OCI-LY3 (cell line): ENCODE results near the gene GNAI1.

ENCODE experiments used
- H2AFZ ChIP-seq: fragments of 200-600, 300-600 bp; shearing (Covaris generic); 2 replicates; pipeline ENCODE4 v1.6.0; 2014; ENCODE audit warnings: antibody characterized with exemption, low read depth, low read length
- H3K27ac ChIP-seq: fragments of 200-600, 300-600 bp; sonication (generic); 2 replicates; pipeline ENCODE4 v1.5.1; 2014; ENCODE audit warnings: mild to moderate bottlenecking, low read length, moderate library complexity, mixed read lengths
- H3K27me3 ChIP-seq: fragments of 200-600, 300-600 bp; sonication (generic); 2 replicates; pipeline ENCODE4 v1.6.1; 2014; ENCODE audit warnings: low read depth, low read length, mixed read lengths
- H3K36me3 ChIP-seq: fragments of 200-600, 300-600 bp; sonication (generic); replicated peaks from 2 replicates; pipeline ENCODE3; 2014; ENCODE audit warnings: low read depth, low read length, mixed read lengths
- H3K4me1 ChIP-seq: fragments of 300-600, 200-600 bp; sonication (generic); 2 replicates; pipeline ENCODE4 v1.6.1; 2014; ENCODE audit warnings: low read length, mixed read lengths
- H3K4me2 ChIP-seq: fragments of 200-600, 300-600 bp; sonication (generic); 2 replicates; pipeline ENCODE4 v1.6.1; 2014; ENCODE audit warnings: low read length, mixed read lengths
- H3K4me3 ChIP-seq: fragments of 300-600, 200-600 bp; sonication (generic); 2 replicates; pipeline ENCODE4 v1.5.1; 2014; ENCODE audit warnings: antibody characterized with exemption, mild to moderate bottlenecking, low read length, moderate library complexity
- H3K79me2 ChIP-seq: fragments of 300-600, 200-600 bp; shearing (Covaris generic); 2 replicates; pipeline ENCODE4 v1.6.1; 2014; ENCODE audit warnings: mild to moderate bottlenecking, low read length, mixed read lengths
- H3K9ac ChIP-seq: fragments of 300-600, 200-600 bp; shearing (Covaris generic); 2 replicates; pipeline ENCODE4 v1.6.0; 2014; ENCODE audit warnings: mild to moderate bottlenecking, low read length, moderate library complexity
- H3K9me3 ChIP-seq: fragments of 200-600, 300-600 bp; shearing (Covaris generic); 2 replicates; pipeline ENCODE4 v1.6.1; 2014; ENCODE audit warnings: low read length, mixed read lengths; ENCODE audit not compliant: insufficient read depth
- H4K20me1 ChIP-seq: fragments of 200-600, 300-600 bp; sonication (generic); 2 replicates; pipeline ENCODE4 v1.6.1; 2016; ENCODE audit warnings: low read length, mixed read lengths; ENCODE audit not compliant: insufficient read depth
- EZH2phosphoT487 ChIP-seq: fragments of 200-600 bp; shearing (Covaris generic); IDR thresholded peaks from 2 replicates; pipeline ENCODE4 v1.6.1; 2018; ENCODE audit warnings: antibody characterized with exemption, mixed run types, low read depth
- TF ChIP-seq, protein P1 (sequence below): fragments of 200-600, 300-600 bp; sonication (generic); IDR thresholded peaks from 2 replicates; pipeline ENCODE4 v1.5.1; 2014; ENCODE audit warnings: antibody characterized with exemption, low read length, low read depth

Gene GNAI1

GRCh38 chr7:80132594-80132993, 2.0 kb upstream of the GNAI1 start:
- Histone ChIP-seq H3K9me3 (0 out of 2 replicates have a peak, but pooled peaks cover 3% of the 10 kb centered on the region), H3K27ac (no peak overlapping the region), H3K27me3 (no peaks in the 10 kb centered on the region), H2AFZ (no peak overlapping the region), H3K4me3 (no peak overlapping the region), H3K9ac (no peak overlapping the region), H3K4me2 (no peak overlapping the region), H3K79me2 (no peaks in the 10 kb centered on the region), H4K20me1 (no peaks in the 10 kb centered on the region), H3K4me1 (peaks cover 13% of the 10 kb centered on the region), H3K36me3 (no peaks in the 10 kb centered on the region)
- no peak for TF ChIP-seq EZH2phosphoT487
- TF ChIP-seq, protein P1, sequence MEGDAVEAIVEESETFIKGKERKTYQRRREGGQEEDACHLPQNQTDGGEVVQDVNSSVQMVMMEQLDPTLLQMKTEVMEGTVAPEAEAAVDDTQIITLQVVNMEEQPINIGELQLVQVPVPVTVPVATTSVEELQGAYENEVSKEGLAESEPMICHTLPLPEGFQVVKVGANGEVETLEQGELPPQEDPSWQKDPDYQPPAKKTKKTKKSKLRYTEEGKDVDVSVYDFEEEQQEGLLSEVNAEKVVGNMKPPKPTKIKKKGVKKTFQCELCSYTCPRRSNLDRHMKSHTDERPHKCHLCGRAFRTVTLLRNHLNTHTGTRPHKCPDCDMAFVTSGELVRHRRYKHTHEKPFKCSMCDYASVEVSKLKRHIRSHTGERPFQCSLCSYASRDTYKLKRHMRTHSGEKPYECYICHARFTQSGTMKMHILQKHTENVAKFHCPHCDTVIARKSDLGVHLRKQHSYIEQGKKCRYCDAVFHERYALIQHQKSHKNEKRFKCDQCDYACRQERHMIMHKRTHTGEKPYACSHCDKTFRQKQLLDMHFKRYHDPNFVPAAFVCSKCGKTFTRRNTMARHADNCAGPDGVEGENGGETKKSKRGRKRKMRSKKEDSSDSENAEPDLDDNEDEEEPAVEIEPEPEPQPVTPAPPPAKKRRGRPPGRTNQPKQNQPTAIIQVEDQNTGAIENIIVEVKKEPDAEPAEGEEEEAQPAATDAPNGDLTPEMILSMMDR = no peak

DNA sequence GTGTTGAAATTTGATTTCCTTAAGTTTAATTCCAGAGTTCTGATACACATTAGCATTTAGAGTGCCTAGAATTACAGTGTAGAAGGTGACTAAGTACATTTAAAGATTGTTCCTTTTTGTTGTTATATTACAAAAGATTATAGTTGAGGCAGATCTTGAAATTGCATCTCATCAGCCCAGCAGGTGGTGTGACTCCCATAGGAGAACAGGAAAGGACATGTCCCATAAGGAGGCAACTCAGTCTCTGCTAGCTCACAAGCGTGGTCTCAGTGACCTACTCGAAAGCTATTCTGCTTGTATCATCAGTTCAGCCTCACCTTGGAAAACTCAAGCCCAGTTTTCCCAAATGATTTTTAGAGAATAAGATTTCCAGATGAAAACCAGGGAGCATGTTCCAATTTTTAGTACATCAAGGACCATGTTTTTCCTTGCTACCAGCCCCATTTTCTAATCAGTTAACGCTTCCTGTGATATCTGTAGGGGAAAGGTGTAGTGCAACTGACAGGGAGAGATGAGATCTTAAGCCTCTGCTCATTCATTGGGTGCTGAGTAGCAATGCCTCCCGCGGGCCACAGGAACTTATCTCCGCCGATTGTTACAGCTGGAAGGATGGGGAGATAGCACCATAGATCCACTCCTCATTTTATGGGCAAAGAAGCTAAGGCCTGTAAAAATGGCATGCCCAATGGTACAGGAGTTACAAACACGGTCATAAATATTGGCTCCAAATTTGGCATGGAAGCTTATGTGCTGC, 1.1 kb upstream of the GNAI1 start:
- TF ChIP-seq, protein P1 = no peak
- TF ChIP-seq EZH2phosphoT487 = no peak
- Histone ChIP-seq H3K79me2 (no peaks in the 10 kb centered on the region), H2AFZ (no peak overlapping the region), H4K20me1 (no peaks in the 10 kb centered on the region), H3K36me3 (no peaks in the 10 kb centered on the region), H3K4me3 (no peak overlapping the region), H3K9ac (no peak overlapping the region), H3K9me3 (0 out of 2 replicates have a peak, but pooled peaks cover 3% of the 10 kb centered on the region), H3K27me3 (no peaks in the 10 kb centered on the region), H3K4me2 (no peak overlapping the region), H3K4me1 (peaks cover 13% of the 10 kb centered on the region), H3K27ac (no peak overlapping the region)

- H3K4me1 ChIP-seq = peaks cover 13% of the 10 kb centered on the region
- H3K79me2 ChIP-seq = no peaks in the 10 kb centered on the region
- no peak for TF ChIP-seq EZH2phosphoT487
- TF ChIP-seq, protein P1 = no peak
- no peaks in the 10 kb centered on the region for H3K27me3 ChIP-seq
- no peak overlapping the region for H3K9ac ChIP-seq
- no peak overlapping the region for H2AFZ ChIP-seq
- H4K20me1 ChIP-seq = no peaks in the 10 kb centered on the region
- H3K36me3 ChIP-seq = no peaks in the 10 kb centered on the region
- H3K9me3 ChIP-seq = 0 out of 2 replicates have a peak, but pooled peaks cover 3% of the 10 kb centered on the region
- no peak overlapping the region for H3K27ac ChIP-seq
- no peak overlapping the region for H3K4me2 ChIP-seq
- H3K4me3 ChIP-seq = no peak overlapping the region
Observed at GRCh38 chr7:80134115-80134535, 506 bp upstream of the GNAI1 start.

GRCh38 chr7:80135309-80136104, 876 bp downstream of the GNAI1 start:
- TF ChIP-seq EZH2phosphoT487 = no peak
- TF ChIP-seq, protein P1 = no peak
- Histone ChIP-seq H3K36me3 (no peaks in the 10 kb centered on the region), H3K9me3 (no peaks in the 10 kb centered on the region), H3K27ac (no peak overlapping the region), H3K4me3 (no peak overlapping the region), H2AFZ (no peak overlapping the region), H3K9ac (no peak overlapping the region), H3K79me2 (no peaks in the 10 kb centered on the region), H4K20me1 (no peaks in the 10 kb centered on the region), H3K4me2 (peak overlapping the region; percentile 39), H3K4me1 (peaks cover 13% of the 10 kb centered on the region), H3K27me3 (no peaks in the 10 kb centered on the region)
